Smooth muscle cell (in vitro differentiated cells): ENCODE results near the gene TRMT112. TPM values are rescaled to one million over a fixed set of nuclear protein-coding genes. Genes with fewer than 3 reads are reported as not detected.
A peak's percentile ranks its signal among the peaks of the same experiment; 100 is the strongest.

Experiments used
- DNase-seq: peaks from one replicate; lab custom pipeline; 2025; ENCODE audit not compliant: unreplicated experiment; lab: John Stamatoyannopoulos, UW
- H2AFZ ChIP-seq: fragments of 200-600 bp; sonication (generic); 2 replicates; pipeline ENCODE4 v1.6.0; 2016; ENCODE audit warnings: antibody characterized with exemption, low read depth, mild to moderate bottlenecking
- H3F3A ChIP-seq: fragments of 200-600 bp; sonication (generic); 2 replicates; pipeline ENCODE4 v1.6.0; 2017; ENCODE audit warnings: antibody characterized with exemption, low read depth
- H3K27ac ChIP-seq: fragments of 200-600 bp; sonication (generic); 2 replicates; pipeline ENCODE4 v1.5.1; 2016; ENCODE audit warnings: low read depth, mild to moderate bottlenecking
- H3K27me3 ChIP-seq: fragments of 200-600 bp; sonication (generic); 2 replicates; pipeline ENCODE4 v1.6.1; 2016; ENCODE audit warnings: low read depth, mild to moderate bottlenecking
- H3K36me3 ChIP-seq: fragments of 200-600 bp; sonication (generic); 2 replicates; pipeline ENCODE4 v1.5.1; 2016; ENCODE audit warnings: low read depth
- H3K4me1 ChIP-seq: fragments of 200-600 bp; sonication (generic); 2 replicates; pipeline ENCODE4 v1.5.1; 2016; ENCODE audit warnings: low read depth
- H3K4me2 ChIP-seq: fragments of 200-600 bp; sonication (generic); 2 replicates; pipeline ENCODE4 v1.6.0; 2016; ENCODE audit warnings: mild to moderate bottlenecking
- H3K4me3 ChIP-seq: fragments of 200-600 bp; sonication (generic); 2 replicates; pipeline ENCODE4 v1.5.1; 2016; ENCODE audit warnings: mild to moderate bottlenecking
- H3K79me2 ChIP-seq: fragments of 200-600 bp; sonication (generic); 2 replicates; pipeline ENCODE4 v1.6.0; 2016; ENCODE audit warnings: low read depth, mild to moderate bottlenecking
- H3K9ac ChIP-seq: fragments of 200-600 bp; sonication (generic); 2 replicates; pipeline ENCODE4 v1.6.0; 2016; ENCODE audit warnings: low read depth
- H3K9me3 ChIP-seq: fragments of 200-600 bp; sonication (generic); replicated peaks from 2 replicates; pipeline ENCODE4 v1.5.1; 2016; ENCODE audit warnings: low read depth
- H4K20me1 ChIP-seq: fragments of 200-600 bp; sonication (generic); 2 replicates; pipeline ENCODE4 v1.6.0; 2016; ENCODE audit warnings: low read depth
- WGBS: methylation state at CpG from one replicate; pipeline ENCODE4 v1.1.7; 2016; ENCODE audit warnings: low lambda C conversion rate; 5-methylcytosine and 5-hydroxymethylcytosine counted together
- polyA plus RNA-seq: library from polyadenylated mRNA; unstranded; fragments of >200 nt; fragmentation: Nextera tagmentation; extraction: Ambion mirVana; gene quantifications from 2 replicates; pipeline ENCODE4 v1.2.1, GENCODE V29; 2016
- total RNA-seq: library from RNA; depleted of rRNA; stranded (reverse); fragments of >200 nt; gene quantifications from 2 replicates; pipeline ENCODE4 v1.2.3, GENCODE V29; 2014
- TF ChIP-seq, protein P1 (sequence below): fragments of 200-600 bp; sonication (generic); IDR thresholded peaks from 2 replicates; pipeline ENCODE4 v1.5.1; 2017; ENCODE audit warnings: borderline replicate concordance, mild to moderate bottlenecking, antibody characterized with exemption; ENCODE audit not compliant: insufficient read depth, poor library complexity, severe bottlenecking

TRMT112 gene
- total and polyA plus RNA-seq, 2 experiments from 2014 or later = 285 to 327 TPM

DNA sequence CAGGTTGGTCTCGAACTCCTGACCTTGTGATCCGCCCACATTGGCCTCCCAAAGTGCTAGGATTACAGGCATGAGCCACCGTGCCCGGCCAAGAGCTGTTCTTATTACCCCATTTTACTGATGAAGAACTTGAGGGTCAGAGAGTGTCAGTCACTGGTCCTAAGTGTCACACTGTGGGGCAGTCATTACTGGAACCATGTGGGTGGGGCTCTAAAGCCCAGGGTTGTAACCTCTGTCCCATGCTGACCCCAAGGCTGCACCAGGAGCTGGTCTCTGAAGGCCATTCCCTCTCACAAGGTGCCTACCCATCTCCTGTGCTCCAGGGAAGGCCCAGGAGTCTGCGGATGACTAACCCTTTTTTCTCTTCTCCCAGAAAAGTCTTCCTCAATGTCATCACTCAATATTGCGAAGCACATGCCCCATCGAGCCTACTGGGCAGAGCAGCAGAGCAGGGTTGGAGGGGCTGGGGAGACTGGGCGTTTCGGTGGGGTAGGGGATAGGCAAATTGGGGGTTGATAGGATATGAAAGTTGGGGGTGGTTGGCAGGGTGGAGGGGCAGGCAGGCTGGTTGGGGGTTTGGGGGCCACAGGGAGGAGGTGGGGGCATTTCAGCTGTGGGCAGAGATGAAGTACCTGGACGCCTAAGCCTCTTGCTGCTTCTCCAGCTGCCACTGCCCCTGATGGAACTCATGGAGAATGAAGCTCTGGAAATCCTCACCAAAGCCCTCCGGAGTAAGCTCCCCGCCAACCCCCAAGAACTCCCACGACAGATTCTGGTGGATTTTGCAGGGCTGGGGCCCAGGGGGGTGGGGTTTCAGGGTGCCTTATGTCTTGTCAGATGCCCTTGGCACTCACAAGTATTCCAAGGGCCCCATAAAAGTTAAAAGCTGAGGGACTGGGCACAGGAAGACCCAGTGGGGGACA, 14.0 kb downstream of the TRMT112 start:
- 89% methylated on average over 12 of the region's 13 CpGs for WGBS
- H3K27ac ChIP-seq = no peak overlapping the region

DNA sequence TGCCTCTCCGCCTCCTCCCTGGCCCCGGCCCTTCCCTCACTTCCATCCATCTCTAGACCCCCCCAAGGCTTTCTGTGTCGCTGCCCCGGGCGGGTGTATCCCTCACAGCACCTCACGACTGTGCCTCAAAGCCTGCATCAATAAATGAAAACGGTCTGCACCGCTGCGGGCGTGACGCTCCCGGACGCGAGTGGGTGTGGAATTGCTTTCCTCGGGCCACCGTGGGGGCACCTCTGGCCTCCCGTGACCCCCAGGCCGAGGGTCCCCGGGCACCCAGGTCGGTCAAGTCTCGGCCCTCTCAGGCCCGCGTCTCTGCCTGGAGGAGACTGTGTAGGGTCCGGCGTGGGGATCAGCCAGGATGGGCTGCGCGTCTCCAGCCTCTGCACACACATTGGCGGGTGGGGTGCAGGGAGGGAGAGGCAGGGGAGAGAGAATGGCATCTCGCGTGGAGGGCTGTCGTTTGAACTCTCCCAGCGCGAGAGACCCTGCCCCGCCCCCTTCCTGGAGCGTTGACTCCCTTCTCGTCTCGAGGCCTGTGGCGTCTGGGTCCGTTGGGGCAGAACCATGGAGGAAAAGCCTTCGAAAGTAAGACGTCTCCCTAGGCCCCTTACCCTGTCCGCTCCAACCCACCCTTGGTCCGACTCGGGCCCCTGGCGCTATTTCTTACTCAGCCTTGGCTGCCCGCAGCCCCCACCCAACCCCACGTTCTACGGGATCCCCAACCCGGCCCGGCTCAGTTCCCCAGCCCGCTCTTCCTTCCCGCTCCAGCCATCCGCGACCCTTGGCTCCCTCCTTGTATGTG, 17.3 kb downstream of the TRMT112 start, which contains the start of gene CATSPERZ:
Gene CATSPERZ, plus strand, starts transcription at position 512 of the 802 bp plus-strand sequence. Its CDS starts 53 bp downstream, at position 565.
- no peaks in the 10 kb centered on the region for H3K36me3 ChIP-seq
- H3K4me1 ChIP-seq = peaks cover 12% of the 10 kb centered on the region
- H3K4me2 ChIP-seq = peak within 1 kb of the TSS; percentile 77
- peak within 1 kb of the TSS; percentile 40 for H3K4me3 ChIP-seq
- TF ChIP-seq, protein P1, sequence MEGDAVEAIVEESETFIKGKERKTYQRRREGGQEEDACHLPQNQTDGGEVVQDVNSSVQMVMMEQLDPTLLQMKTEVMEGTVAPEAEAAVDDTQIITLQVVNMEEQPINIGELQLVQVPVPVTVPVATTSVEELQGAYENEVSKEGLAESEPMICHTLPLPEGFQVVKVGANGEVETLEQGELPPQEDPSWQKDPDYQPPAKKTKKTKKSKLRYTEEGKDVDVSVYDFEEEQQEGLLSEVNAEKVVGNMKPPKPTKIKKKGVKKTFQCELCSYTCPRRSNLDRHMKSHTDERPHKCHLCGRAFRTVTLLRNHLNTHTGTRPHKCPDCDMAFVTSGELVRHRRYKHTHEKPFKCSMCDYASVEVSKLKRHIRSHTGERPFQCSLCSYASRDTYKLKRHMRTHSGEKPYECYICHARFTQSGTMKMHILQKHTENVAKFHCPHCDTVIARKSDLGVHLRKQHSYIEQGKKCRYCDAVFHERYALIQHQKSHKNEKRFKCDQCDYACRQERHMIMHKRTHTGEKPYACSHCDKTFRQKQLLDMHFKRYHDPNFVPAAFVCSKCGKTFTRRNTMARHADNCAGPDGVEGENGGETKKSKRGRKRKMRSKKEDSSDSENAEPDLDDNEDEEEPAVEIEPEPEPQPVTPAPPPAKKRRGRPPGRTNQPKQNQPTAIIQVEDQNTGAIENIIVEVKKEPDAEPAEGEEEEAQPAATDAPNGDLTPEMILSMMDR = no peak
- no peak within 1 kb of the TSS for H3K27ac ChIP-seq
- no peak within 1 kb of the TSS for H3K9ac ChIP-seq
- H3K27me3 ChIP-seq = peaks cover 59% of the 10 kb centered on the region
- H3K79me2 ChIP-seq = no peaks in the 10 kb centered on the region
- H3K9me3 ChIP-seq = no peaks in the 10 kb centered on the region
- H3F3A ChIP-seq = no peaks in the 10 kb centered on the region
- H4K20me1 ChIP-seq = no peaks in the 10 kb centered on the region
- 19% methylated on average over 41 of the region's 54 CpGs for WGBS
- DNase-seq = no peak
- H2AFZ ChIP-seq = no peak within 1 kb of the TSS

More for the DNA sequence above, 14.0 kb downstream of the TRMT112 start:
- DNase-seq = no peak
- Histone ChIP-seq H2AFZ (no peak overlapping the region), H3K27me3 (peaks cover 26% of the 10 kb centered on the region), H3K9me3 (no peaks in the 10 kb centered on the region), H3K4me1 (peaks cover 18% of the 10 kb centered on the region), H3F3A (no peaks in the 10 kb centered on the region), H3K4me3 (no peak overlapping the region), H3K4me2 (no peak overlapping the region), H3K36me3 (no peaks in the 10 kb centered on the region), H3K79me2 (peaks cover 23% of the 10 kb centered on the region), H4K20me1 (peaks cover 7% of the 10 kb centered on the region), H3K9ac (no peak overlapping the region)
- TF ChIP-seq, protein P1 = no peak

DNA sequence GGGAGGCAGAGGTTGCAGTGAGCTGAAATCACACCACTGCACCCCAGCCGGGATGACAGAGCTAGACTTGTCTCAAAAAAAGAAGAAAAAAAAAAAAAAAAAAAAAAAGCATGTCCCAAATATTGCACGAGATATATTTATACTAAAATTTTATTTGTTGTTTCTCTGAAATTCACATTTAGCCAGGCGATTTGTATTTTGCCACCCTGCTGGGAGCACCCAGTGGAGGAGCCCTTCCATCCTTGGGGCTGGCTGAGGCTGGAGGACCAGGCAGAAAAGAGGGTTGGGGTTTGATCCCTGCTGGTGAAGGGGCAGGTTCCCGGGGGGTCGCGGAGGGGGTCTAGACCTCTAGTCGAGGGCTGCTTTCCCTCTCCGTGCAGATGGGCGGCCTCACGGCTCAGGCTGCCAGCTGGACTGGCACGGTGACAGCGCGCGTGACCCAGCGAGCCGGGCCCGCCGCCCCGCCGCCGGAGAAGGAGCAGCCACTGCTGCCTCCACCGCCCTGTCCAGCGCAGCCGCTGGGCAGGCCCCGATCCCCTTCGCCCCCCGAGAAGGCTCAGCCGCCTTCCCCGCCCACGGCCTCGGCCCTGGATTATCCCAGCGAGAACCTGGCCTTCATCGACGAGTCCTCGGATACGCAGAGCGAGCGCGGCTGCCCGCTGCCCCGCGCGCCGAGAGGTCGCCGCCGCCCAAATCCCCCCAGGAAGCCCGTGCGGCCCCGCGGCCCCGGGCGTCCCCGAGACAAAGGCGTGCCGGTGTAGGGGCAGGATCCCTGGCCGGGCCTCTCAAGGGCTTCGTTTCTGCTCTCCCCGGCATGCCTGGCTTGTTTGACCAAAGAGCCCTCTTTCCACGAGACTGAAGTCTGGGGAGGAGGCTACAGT, 18.2 kb downstream of the TRMT112 start:
- Histone ChIP-seq H3K27me3 (peaks cover 65% of the 10 kb centered on the region), H3K4me1 (peaks cover 12% of the 10 kb centered on the region), H3F3A (no peaks in the 10 kb centered on the region), H3K9ac (no peak overlapping the region), H3K4me2 (peak overlapping the region; percentile 77), H3K36me3 (no peaks in the 10 kb centered on the region), H3K9me3 (no peaks in the 10 kb centered on the region), H4K20me1 (no peaks in the 10 kb centered on the region), H3K4me3 (peak overlapping the region; percentile 37), H3K27ac (no peak overlapping the region), H2AFZ (no peak overlapping the region), H3K79me2 (no peaks in the 10 kb centered on the region)
- TF ChIP-seq, protein P1 = no peak
- 10% methylated on average over 37 of the region's 60 CpGs for WGBS
- no peak for DNase-seq
